GM19468 (cell line): ENCODE data around the gene TFDP1.

Source experiments
- ATAC-seq: cut with Tn5 transposase; IDR thresholded peaks from one replicate; pipeline ENCODE4 v1.9.1; 2021; ENCODE audit warnings: mild to moderate bottlenecking, moderate library complexity, moderate number of reproducible peaks; ENCODE audit not compliant: unreplicated experiment; ENCODE audit errors: extremely low read depth

TFDP1 gene

GRCh38 chr13:113584205-113584869 lies at the start of gene TFDP1:
TSS of gene TFDP1 (plus strand) at chr13:113584753. CDS start at chr13:113585838, 1,085 bp downstream.
- ATAC-seq = peak; percentile 92

- no peak for ATAC-seq
Observed at GRCh38 chr13:113535381-113535781, 49.2 kb upstream of the TFDP1 start.

GRCh38 chr13:113536461-113537110 lies 48.0 kb upstream of the TFDP1 start:
- ATAC-seq = no peak

GRCh38 chr13:113537205-113537604 lies 47.3 kb upstream of the TFDP1 start:
- ATAC-seq = no peak

- no peak for ATAC-seq
Observed at GRCh38 chr13:113537909-113538688, 46.5 kb upstream of the TFDP1 start.

GRCh38 chr13:113538689-113539058 lies 45.9 kb upstream of the TFDP1 start:
- ATAC-seq = no peak

GRCh38 chr13:113539176-113539575 lies 45.4 kb upstream of the TFDP1 start:
- ATAC-seq = no peak

GRCh38 chr13:113539822-113540221 lies 44.7 kb upstream of the TFDP1 start:
- ATAC-seq = no peak

GRCh38 chr13:113540523-113540922 lies 44.0 kb upstream of the TFDP1 start:
- no peak for ATAC-seq

- no peak for ATAC-seq
Observed at GRCh38 chr13:113542751-113543424, 41.7 kb upstream of the TFDP1 start.

GRCh38 chr13:113544071-113544891 lies 40.3 kb upstream of the TFDP1 start:
- no peak for ATAC-seq

- no peak for ATAC-seq
Observed at GRCh38 chr13:113544896-113545295, 39.7 kb upstream of the TFDP1 start.

GRCh38 chr13:113545455-113545930 lies 39.1 kb upstream of the TFDP1 start:
- no peak for ATAC-seq

- no peak for ATAC-seq
Observed at GRCh38 chr13:113545931-113546516, 38.5 kb upstream of the TFDP1 start.

- ATAC-seq = no peak
Observed at GRCh38 chr13:113546571-113547237, 37.8 kb upstream of the TFDP1 start.

GRCh38 chr13:113547238-113547971 lies 37.1 kb upstream of the TFDP1 start:
- no peak for ATAC-seq

- no peak for ATAC-seq
Observed at GRCh38 chr13:113548171-113548641, 36.3 kb upstream of the TFDP1 start.
